GM19395 (cell line): ENCODE measurements around the gene LARGE2.

Experiments used
- ATAC-seq: cut with Tn5 transposase; IDR thresholded peaks from one replicate; pipeline ENCODE4 v1.9.1; 2021; ENCODE audit warnings: mild to moderate bottlenecking, moderate library complexity; ENCODE audit not compliant: unreplicated experiment

LARGE2 gene

DNA sequence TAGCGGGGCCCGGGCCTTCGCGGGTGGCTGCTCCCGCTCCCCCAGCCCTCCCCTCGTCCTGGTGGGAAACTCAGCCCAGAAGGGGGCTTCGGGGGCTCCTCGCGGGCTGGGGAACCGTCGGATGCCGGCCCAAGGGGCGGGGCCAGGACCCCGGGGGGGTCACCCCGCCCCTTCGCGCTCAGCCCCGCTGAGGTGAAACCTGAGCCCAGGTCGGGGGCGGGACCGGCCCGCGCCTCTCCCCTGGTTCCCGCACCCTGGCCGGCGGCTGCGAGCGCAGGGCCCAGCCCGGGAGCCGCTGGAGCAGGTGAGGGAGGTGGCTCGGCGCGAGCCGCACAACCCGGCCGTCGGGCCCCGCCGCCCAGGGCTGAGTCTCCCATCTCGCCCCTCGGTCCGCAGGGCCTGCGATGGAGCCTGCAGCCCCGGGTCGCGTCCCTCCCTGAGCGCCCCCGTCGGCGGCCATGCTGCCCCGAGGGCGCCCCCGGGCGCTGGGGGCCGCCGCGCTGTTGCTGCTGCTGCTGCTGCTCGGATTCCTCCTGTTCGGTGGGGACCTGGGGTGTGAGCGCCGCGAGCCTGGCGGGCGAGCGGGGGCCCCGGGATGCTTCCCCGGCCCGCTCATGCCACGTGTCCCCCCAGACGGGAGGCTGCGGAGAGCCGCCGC lies at the start of gene LARGE2:
TSS of gene LARGE2 (plus strand) at position 232 of the 658 bp plus-strand sequence. CDS start at position 459, 227 bp downstream.
- no peak for ATAC-seq

DNA sequence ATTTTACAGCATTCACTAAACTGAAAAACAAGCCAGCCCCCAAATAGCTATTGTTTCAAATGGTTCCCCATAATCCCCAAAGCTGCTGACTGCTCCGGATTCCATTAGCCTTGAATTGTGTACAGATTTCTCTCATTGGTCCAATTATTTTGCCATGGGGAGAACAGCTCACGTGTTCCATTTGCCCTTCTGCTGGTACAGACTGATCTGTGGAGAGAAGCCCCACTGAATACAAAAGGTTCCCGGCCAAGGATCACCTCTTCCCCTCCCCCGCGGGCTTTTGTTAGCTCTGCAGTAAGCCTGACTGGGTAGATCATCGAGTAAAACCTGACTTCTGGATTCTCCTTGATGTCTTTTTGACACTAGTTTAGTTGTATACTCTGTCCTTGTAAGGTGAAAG lies 46.1 kb upstream of the LARGE2 start:
- ATAC-seq: no peak

DNA sequence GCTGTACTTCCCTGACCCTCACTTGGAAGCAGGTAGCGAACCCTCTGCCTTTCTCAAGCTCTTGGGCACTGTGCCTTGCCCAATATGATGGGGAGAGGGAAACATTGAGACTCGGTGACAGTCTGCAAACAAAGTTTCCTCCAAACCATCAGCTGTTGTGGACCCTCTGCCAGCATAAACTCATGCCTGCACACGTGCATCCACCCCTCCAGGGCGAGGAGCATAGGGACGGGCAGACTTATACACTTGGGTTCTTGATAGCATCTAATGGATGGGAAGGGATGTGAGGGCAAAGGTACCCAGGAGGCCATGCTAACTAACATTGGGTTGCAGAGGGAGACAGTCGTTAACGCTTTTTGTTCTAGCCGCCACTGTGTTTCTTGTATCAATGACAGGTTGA lies 45.2 kb upstream of the LARGE2 start:
- no peak for ATAC-seq

DNA sequence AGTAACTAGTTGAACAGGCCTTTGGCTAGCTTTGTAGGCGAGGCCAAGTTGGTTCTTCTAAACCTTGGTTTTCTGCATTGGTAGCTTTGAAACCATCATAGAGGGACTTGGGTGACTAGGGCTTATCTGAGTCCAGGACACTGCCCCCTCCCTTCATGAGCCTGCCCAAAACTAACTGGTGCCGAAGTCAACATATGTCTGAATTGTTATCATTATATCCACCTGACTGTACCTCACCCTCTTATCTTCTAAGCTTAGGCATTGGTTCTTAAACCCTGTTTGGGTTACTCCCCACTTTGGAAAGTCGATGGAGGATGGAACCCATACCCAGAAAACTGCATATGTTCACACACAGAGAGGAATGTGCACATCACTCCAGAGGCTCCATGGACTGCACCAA lies 44.6 kb upstream of the LARGE2 start:
- no peak for ATAC-seq

DNA sequence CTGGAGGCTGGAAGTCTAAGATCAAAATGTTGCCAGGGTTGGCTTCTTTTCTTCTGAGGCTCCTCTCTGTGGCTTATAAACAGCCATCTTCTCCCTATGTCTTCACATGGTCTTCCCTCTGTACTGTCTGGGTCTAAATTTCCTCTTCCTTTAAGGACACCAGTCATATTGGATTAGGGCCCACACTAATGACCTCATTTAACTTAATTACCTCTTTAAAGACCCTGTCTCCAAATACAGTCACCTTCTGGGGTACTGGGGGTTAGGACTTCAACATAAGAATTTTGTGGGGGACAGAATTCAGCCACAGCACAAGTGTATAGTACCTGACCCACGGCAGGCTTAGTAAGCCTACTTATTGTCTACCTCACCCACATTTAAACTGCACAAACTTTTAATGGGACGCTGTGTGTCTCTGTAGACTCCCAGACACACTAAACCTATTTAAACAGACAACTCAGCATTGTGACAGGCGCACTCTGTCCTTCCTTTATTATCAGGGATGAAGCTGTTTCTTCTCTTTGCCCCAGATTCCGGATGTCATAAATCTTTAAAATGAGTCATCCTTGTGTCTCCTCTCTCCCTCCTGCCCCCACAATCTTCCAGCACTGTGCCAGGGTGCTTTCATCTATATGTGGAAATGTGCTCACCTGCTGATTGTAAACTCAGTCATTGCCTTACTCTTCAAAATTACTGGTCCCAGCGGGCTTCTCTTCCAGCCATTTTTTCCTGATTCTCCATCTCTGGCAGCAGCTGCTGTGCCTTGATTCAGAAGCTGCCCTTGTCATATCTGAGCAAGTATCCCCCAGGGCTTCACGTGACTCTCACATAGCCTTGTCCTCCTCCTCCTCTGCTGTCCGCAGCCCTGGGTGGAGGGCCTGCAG lies 42.4 kb upstream of the LARGE2 start:
- ATAC-seq: no peak

DNA sequence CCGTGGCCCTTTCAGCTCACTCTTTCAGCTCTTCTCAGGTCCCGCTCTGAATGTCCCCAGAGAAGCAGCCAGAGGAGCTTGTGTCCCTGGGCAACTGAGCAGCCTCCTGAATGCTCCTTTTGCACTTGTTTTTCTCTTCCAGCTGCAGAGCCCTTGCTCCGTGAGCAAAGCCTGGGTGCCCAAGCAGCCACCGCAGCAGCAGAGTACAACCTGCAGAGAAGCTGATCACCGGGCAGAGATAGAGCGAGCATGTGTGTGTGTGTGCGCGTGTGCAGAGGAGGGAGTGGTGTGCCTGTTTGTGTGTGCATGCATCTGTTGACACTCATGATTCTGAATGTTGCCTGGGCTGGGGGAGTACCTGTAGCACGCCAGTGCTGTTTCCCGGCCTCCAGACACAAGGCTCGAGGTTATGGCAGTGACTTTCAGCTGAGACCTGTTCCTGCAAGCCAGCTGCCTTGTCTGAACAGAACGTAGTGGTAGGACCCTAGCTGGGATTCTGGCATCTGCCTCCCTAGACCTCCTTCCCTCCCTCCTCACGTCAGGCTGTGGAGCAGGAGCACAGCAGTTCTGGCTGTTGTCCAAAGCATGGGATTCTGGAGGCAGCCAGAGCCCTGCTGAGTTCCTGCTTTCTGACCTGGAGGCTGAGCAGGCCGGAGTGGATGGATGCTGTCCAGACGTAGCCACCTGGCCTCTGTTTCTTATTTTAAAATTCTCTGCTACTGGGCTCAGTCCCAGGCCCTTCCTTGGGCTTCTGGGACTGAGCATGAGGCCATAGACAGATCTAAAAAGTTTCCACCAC lies 41.5 kb upstream of the LARGE2 start:
- no peak for ATAC-seq

DNA sequence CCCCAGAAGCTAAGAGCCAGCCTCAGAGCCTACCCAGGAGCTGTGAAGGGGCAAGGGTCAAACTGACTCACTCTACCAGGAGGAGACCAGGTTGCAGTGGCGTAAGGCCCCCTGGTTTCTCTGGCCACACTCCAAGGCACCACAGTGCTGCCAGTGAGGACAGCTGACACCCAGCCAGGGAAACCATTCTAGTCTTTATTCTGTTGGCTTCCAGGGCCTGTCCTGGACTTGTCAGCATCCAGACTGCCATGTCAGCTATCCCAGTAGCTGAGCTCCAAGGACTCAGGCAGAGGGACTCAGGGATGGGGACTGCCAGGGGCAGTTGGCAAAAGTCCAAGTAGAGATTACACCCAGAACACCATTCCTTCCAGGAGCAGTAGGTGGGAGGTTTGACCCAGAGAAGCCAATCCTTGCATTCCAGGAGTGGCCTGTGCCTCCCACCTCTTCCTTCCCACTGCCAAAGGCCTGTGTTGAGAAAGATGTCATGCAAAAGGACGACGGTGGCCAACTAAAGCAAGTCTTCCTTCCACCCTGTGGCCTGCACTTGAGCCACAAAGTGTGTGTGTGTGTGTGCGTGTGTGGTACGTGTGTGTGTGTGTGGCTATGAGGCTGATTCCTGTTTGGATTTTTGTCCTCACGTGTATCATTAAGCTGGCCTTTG lies 40.6 kb upstream of the LARGE2 start:
- no peak for ATAC-seq

DNA sequence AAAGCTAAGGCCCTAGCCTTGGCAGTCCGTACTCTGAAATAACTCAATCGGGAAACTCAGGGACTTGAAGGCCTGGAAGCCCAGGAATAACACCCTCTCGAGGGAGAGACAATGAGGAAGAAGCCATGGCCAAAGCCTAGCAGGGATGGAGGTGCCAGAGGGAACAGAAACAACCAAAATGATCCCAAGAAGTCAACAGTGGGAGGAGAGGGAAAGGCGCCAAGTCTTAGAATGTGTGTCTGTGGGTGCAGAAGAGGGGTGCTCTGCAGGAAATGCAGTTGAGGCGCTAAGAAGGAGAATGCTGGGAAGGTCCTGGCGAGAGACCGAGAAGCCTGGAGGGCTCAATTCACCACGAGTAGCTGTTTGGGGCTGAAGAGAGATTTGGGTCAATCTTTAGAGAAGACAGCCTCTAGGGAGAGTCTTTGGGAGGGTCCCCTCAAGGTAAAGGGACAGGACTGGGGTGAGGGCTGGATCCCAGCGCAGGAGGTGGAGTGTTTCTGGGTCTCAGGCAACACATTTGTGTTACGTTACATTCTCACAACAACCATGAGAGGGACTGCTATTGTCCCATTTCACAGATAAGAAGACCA lies 37.8 kb upstream of the LARGE2 start:
- ATAC-seq: no peak

DNA sequence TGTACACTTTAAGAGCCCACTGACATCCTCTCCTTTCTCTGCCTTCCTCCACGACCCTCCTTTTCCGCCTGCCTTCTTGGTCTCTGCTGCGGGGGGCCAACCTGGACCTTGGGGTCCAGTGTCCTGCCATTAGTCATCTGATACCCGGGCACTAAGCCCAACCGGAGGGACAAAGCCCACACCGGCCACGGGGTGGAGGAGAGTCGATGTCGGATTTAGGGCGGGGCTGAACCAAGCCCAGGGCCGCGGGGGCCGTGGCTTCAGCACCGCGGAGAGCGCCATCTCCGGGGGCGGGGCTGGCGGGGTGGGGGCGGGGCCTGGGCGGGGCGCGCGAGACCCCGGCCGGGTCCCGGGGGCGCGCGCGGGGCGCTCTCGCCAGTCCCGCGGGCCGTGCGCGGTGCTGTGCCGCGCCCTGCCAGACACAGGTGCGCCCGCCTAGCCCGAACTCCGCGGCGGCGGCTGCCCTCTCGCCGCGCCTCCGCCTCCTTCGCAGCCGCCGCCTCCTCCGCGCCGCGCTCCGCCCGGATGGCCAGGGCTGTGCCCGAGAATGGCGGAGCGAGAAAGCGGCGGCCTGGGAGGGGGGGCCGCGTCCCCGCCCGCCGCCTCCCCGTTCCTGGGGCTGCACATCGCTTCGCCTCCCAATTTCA lies 37.1 kb upstream of the LARGE2 start, which contains the start of gene MAPK8IP1:
TSS of gene MAPK8IP1 (plus strand) at position 378 of the 647 bp plus-strand sequence. CDS start at position 548, 170 bp downstream.
- ATAC-seq: peak; percentile 60

DNA sequence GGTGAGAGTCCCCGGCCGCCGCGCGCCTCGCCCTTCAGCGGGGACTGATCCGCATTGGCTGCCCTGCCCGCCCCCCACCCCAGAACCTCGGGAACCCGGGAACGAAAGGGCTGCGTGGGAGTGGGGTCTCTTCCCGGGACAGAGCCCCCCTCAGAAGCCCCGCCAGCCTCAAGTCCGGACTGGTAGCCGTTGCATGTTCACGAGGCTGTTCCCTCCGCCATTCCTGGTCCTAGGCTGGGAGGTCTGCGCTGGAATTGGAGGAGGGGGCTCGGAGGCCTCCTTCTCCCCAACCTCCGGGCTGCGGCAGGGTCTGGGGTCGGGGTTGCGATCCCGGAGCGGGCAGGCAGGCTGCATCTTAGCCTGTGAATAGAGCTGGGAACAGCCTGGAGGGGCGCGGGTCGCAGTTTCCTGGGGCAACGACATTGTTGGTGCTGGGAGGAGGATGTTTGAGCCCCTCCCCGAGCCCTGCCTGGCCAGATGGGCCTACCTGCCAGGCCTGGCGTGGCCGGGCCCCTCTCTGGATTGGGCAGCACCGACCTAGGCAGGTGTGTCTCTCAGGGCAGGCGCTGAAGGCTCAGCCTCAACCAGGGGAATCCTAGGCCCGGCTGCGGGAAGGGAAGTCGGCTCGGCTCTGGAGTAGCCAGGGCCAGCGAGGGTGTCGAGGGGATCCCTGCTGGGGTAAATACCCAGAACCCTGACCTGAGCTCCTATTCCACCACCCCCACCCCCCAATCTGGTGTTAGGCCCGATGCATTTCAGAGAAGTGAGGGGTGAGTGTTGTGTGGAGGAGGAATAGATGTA lies 36.3 kb upstream of the LARGE2 start:
- no peak for ATAC-seq

DNA sequence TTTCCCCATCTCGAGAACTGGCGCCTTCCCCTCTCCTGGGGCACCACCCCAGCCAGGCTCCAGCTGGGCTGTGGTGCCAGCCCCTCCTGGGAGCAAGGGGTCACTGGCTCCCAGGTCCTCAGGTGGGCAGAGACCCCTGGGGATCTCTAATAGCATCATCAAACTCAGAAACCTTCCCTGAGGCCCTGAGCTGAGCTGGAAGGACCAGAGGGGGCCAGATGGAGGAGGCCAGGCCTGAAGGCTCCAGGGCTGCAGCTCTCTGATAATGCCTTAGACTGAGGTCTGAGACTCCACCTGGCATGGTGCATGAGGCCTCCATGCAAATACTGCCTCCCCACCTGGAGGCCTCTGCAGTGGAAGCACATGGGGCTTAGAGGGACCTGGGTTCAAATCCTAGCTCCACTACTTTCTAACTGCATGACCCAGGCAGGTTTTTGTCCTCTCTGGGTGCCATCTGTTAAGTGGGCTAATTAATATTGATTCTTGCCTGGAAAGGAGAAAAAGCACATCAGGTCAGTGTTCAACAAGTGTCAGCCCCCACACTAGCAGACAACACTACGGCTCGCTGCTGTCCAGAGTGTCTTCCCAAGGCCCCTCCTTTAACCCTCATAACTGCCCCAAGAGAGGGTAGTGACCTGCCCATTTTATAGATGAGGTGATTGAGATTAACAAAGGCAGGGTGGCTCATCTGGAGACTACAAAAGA lies 35.5 kb upstream of the LARGE2 start:
- ATAC-seq: no peak

DNA sequence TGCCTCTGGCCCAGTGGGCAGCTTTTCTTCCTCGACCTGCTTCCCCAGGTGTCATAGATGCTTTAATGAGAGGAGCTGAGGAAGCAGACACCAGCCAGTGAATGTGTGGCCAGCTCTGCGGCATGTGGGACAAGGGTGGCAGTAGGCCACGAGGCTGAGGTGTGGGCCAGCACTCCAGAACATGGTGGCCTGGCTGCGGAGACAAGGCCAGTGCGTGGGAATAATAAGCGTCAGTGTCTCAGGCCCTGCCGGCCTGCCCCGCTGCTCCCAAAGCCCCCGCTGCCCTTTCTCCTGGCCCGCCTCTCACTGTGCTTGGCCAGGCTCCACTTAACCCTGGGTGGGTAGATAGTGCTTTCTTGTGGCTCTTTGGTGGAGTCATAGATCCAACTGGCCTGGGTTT lies 34.9 kb upstream of the LARGE2 start:
- ATAC-seq: no peak

DNA sequence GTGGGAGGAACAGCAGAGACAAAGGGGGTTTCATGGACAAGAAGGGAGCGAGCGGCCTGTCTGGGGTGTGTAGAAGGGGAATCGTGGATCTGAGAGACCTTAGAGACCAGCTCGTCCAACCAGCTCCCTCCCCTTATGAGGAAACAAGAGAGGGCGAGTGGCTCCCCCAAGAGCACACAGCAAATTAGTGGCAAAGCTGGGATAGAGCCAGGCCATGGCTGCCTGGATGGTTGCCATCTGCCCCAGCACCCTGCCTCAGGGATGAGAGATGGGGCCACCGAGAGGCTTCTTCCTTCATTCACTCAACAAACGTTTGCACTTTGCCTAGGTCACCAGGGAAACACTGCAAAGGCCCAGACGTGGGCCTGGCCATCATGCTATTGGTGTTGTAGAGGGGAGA lies 32.9 kb upstream of the LARGE2 start:
- ATAC-seq: no peak

DNA sequence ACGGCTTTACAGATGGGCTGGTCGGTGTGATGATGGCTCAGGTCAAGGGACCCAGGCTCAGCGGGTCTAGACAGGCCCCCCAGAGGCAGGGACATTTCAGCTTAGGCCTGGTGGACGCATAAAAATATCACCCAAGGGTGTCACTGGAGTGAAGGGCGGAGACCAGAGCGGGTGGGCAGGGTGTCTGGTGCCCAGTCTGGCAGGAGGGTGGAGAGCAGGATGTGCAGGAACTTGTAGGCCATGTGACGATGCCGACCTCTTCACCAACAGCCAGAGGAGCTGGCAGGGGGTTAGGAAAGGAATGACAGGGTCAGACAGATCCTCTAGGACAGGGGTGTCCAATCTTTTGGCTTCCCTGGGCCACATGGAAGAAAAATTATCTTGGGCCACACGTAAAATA lies 32.5 kb upstream of the LARGE2 start:
- no peak for ATAC-seq

DNA sequence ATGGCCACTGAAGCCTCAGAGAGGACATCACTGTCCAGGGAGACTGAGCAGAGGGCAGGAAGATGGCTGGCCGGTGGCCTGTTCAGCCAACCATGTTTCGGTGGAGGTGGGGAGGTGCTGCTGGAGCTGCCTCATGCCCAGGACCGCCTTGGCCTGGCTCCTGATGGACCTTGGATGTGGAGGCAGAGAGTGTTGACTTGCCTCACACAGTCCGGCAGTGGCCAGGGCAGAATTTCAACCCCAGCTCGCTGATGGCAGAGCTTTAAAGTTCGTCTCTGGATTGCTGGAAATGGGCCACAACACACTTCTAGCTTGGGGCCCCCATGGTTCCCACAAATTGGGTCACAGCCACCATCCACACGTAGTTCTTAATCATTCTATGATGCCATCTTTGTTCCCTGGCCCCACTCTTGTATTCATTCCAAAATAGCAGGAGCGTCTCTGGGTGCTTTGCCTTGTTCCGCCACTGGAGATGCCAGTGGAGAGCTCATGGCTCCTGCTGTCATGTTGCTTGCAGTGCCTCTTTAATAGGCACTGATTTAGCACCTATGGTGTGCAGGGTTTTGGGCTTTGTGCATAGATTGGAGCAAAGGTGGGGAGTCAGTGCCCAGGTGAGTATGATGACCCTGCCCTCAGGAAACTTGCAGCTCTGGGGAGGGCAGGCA lies 31.4 kb upstream of the LARGE2 start:
- no peak for ATAC-seq

DNA sequence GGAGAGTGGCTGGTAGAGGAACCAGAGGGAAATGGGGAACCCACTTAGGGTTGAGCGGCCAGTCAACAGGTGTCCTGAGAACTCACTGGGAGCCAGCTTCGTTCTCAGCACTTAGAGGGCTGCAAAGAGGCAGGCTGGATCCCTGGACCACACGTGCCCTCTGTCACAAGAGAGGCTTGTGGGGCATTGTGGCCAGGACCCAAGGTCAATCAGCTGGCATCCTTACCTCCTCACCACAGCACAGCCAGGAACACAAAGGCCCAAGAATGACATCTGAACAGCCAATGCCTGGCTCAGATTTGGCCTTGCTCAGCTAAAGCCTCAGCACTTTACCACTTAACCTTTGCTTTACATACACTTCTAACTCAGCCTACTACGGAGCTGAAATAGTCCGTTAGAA lies 29.6 kb upstream of the LARGE2 start:
- no peak for ATAC-seq

DNA sequence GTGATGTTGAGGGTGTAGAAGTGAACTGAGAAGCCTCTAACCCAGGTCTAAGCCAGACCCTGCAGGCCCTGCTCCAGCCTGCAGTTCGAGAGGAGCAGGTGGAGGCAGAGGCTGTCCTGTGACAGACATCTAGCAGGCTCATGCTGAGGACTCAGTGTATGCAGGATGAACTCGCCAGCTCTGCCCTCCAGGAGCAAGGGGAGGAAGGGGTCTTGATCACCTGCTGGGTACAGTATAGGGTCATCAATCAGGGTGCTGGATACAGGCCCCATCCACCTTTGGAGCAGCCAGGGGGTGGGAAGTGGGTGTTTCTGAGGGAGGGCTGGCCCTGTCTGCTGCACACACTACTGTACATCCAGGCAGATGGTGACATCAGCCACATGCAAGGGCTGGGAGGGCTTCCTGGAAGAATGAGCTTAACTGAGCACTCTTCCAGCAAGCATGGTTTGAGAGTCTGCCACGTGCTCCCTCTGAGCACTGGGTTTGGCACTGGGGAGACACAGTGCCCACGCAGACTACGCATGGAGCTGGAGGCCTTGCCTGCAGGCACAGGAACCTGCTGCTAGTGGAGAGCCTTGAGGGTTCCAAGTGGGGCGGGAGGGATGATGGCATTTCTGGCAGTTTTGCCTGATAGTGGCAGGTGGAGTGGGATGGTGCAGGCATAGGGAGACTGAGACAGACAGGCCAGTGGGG lies 27.8 kb upstream of the LARGE2 start:
- ATAC-seq: no peak
